Spinal cord (tissue), 10 donors: ENCODE measurements around the gene SYMPK. TPM values are rescaled to one million over a fixed set of nuclear protein-coding genes. Genes with fewer than 3 reads are reported as not detected.

Experiments
- DNase-seq, 6 donors: peaks; one replicate each; pipeline versions ENCODE4 v3.0.0 to v3.0.0-alpha.2; 2013 to 2015; ENCODE audit warnings: low spot score in 6 of 6, low read depth in 4 of 6
- H3K27ac ChIP-seq: one replicate; pipeline ENCODE4 v1.5.1; 2013; ENCODE audit warnings: low read depth, low read length, control low read depth
- H3K27me3 ChIP-seq: one replicate; pipeline ENCODE4 v1.6.1; 2013; ENCODE audit warnings: low read length; ENCODE audit not compliant: control insufficient read depth, insufficient read depth
- H3K36me3 ChIP-seq: one replicate; pipeline ENCODE4 v1.6.1; 2013; ENCODE audit warnings: low read length; ENCODE audit not compliant: control insufficient read depth, insufficient read depth
- H3K4me1 ChIP-seq: one replicate; pipeline ENCODE4 v1.6.1; 2013; ENCODE audit warnings: low read length; ENCODE audit not compliant: control insufficient read depth, insufficient read depth
- H3K4me3 ChIP-seq: one replicate; pipeline ENCODE4 v1.5.1; 2013; ENCODE audit warnings: low read depth, low read length, control low read depth
- H3K9me3 ChIP-seq: one replicate; pipeline ENCODE4 v1.6.1; 2013; ENCODE audit warnings: low read length; ENCODE audit not compliant: control insufficient read depth, insufficient read depth
- WGBS: methylation state at CpG from one replicate; pipeline ENCODE4 v1.1.5; 2013; ENCODE audit warnings: missing lambda C conversion rate; ENCODE audit not compliant: insufficient coverage; 5-methylcytosine and 5-hydroxymethylcytosine counted together
- polyA plus RNA-seq, 2 donors: library from polyadenylated mRNA; unstranded; fragments of 120-200 nt; gene quantifications; one replicate each; pipeline ENCODE4 v1.2.1, GENCODE V29; 2013; ENCODE audit not compliant: insufficient read length in 2 of 2
- total RNA-seq, 2 donors: library from RNA; depleted of rRNA in 1 of 2; stranded (reverse); fragments of 120-200 nt in 1 of 2; fragments of >200 nt in 1 of 2; gene quantifications; one replicate each; pipeline versions ENCODE4 v1.2.3 to v1.2.4, GENCODE V29; 2013 to 2014
- donor health status: healthy.

The SYMPK gene
- total and polyA plus RNA-seq, 4 donors = 23.2 to 63.9 (median 45.5) TPM

DNA sequence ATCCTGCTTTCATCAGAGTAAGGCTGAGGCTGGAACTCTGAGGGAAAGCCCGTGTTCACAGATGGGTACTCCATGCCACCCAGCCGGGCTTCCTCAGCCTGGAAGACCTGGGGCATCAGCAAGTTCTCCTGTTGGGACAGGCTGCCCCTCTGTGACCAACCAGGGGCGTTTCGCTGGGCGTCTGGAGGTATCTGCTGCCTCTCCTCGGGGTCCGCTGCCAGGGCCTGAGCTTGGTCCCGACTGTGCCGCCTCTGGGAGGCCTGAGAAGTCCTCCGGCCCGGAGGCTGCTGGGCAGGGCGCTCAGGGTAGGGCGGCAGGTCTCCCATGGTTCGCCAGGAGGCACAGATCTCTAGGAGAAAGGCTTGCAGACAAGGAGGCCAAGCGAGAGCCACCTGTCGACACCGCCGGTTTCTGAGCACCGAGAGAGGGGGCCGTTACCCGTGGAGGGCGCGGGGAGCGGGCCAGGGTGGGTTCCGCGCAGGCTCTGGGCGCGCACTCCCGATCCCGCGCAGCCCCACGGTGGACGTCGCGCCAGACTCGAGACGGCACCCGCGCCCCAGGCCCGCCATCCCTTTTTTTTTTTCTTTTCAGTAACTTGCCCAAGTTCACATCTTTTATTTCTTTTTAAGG is 48.0 kb downstream of the SYMPK start, which contains the start of gene RSPH6A:
RSPH6A (minus strand) TSS at position 458 of the 630 bp plus-strand sequence; CDS start at position 326, 132 bp downstream.
- WGBS = 18% methylated on average over 40 of the region's 40 CpGs
- Histone ChIP-seq H3K36me3 (peaks cover 41% of the 10 kb centered on the region), H3K4me3 (peak within 1 kb of the TSS; percentile 62), H3K9me3 (no peaks in the 10 kb centered on the region), H3K27ac (peak within 1 kb of the TSS; percentile 52), H3K4me1 (peaks cover 33% of the 10 kb centered on the region), H3K27me3 (no peaks in the 10 kb centered on the region)
- no peak for DNase-seq

DNA sequence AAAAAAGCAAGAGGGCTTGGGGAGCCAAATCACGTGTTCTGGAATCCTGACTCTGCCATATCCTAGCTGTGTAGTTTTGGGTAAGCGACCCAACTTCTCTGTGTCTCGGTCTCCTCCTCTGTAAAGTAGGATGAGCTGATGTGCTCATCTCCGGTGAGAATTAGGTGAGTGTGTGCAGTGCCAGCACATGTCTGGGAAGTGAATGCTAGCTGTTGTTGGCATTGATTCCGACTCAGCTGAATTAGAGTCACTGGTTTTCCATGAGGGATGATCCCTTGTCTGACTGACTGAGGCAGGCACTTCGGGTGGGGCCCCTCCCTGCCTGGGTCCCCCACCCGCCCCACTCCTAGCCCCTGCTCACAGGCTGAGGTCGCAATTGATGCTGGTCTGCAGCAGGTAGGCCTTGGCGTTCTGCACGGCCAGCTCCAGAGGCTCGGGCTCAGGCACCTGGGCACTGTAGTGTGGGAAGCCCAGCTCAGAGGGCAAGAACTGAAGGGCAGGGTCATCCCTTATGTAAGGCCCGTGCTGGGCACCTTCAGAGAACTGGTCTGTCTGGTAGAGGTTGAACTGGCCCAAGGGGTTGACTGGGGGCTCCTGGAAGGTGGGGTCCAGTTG is 48.7 kb downstream of the SYMPK start:
- no peak for DNase-seq
- Histone ChIP-seq H3K9me3 (no peaks in the 10 kb centered on the region), H3K36me3 (peaks cover 34% of the 10 kb centered on the region), H3K4me1 (peaks cover 33% of the 10 kb centered on the region), H3K4me3 (no peak overlapping the region), H3K27me3 (no peaks in the 10 kb centered on the region), H3K27ac (no peak overlapping the region)
- WGBS = 92% methylated on average over 11 of the region's 12 CpGs

DNA sequence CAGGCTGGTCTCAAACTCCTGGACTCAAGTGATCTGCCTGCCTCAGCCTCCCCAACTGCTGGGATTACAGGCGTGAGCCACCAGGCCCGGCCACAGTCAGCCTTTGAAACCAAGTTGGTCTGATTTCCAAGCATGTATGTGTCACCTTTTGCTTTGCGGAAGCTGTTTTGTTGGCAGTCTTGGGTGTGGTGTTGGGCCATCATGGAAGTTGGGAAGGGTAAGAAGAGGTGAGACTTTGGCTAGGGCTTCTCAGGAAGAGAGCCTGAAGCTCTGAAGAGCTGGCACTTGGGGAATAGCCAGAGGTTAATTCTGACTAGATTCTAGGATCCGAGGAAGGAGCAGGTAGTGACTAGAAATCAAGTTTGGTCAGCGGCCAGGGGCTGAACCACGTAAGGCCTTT is 50.6 kb downstream of the SYMPK start:
- no peak overlapping the region for H3K27ac ChIP-seq
- no peaks in the 10 kb centered on the region for H3K27me3 ChIP-seq
- H3K4me1 ChIP-seq = peaks cover 28% of the 10 kb centered on the region
- WGBS = 88% methylated on average over 6 of the region's 6 CpGs
- no peaks in the 10 kb centered on the region for H3K9me3 ChIP-seq
- peaks cover 16% of the 10 kb centered on the region for H3K36me3 ChIP-seq
- DNase-seq = no peak
- H3K4me3 ChIP-seq = no peak overlapping the region

DNA sequence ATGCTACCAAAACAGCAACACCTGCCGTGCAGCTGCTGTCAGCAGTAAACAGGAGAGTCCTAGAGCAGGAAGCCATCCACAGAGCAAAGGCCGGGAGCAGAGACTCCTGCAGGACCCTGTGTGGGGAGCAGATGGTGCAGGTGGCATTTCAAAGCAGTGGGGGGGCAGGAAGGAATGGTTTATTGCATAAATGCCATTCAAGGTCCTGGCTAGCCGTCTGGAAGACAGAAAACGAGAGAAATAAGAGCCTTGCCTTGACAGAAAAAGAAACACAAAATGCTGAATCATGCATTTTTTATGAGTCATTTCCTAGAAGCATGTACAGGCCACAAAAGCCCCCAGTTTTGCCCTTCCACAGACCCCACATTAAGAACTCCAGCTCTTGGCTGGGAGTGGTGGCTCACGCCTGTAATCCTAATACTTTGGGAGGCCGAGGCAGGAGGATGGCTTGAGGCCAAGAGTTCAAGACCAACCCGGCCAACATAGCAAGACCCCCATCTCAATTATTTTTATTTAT is 53.2 kb downstream of the SYMPK start:
- Histone ChIP-seq H3K27ac (no peak overlapping the region), H3K9me3 (no peaks in the 10 kb centered on the region), H3K4me3 (no peak overlapping the region), H3K27me3 (no peaks in the 10 kb centered on the region), H3K36me3 (peaks cover 6% of the 10 kb centered on the region), H3K4me1 (peaks cover 4% of the 10 kb centered on the region)
- WGBS = 25% methylated on average over 3 of the region's 7 CpGs
- no peak for DNase-seq

DNA sequence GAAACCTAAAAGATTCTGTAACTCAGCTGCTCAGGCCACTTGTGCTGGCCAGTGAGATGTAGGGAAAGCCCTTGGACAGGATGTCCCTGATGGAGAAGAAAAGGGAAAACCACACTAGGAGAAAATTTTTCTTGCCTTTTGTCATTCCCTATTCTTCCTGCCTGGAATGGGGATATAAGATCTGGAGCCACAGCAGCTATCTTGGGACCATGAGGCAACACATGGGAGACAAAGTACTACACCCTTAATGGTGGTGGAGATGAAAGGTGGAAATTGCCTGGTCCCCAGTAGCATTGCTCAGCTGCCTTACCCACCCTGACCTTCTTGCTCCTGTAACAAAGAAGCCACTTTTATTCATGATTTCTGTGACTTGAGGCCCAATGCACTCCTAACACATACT is 57.2 kb downstream of the SYMPK start:
- no peaks in the 10 kb centered on the region for H3K36me3 ChIP-seq
- H3K4me1 ChIP-seq = no peaks in the 10 kb centered on the region
- no peak for DNase-seq
- no peaks in the 10 kb centered on the region for H3K9me3 ChIP-seq
- H3K27ac ChIP-seq = no peak overlapping the region
- no peak overlapping the region for H3K4me3 ChIP-seq
- H3K27me3 ChIP-seq = no peaks in the 10 kb centered on the region

DNA sequence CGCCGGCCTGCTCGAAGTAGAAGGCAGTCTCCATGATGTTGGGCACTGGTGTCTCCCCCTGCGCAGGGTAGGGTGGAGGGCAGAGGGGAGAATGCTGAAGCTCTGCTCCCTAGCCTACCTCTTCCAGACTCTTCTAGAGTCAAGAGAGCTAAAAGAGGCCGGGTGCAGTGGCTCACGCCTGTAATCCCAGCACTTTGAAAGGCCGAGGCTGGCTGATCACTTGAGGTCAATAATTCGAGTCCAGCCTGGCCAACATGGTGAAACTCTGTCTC is 58.1 kb downstream of the SYMPK start:
- H3K36me3 ChIP-seq = no peaks in the 10 kb centered on the region
- no peaks in the 10 kb centered on the region for H3K27me3 ChIP-seq
- 90% methylated on average over 8 of the region's 8 CpGs for WGBS
- no peaks in the 10 kb centered on the region for H3K9me3 ChIP-seq
- DNase-seq = no peak
- H3K27ac ChIP-seq = no peak overlapping the region
- no peaks in the 10 kb centered on the region for H3K4me1 ChIP-seq
- no peak overlapping the region for H3K4me3 ChIP-seq

DNA sequence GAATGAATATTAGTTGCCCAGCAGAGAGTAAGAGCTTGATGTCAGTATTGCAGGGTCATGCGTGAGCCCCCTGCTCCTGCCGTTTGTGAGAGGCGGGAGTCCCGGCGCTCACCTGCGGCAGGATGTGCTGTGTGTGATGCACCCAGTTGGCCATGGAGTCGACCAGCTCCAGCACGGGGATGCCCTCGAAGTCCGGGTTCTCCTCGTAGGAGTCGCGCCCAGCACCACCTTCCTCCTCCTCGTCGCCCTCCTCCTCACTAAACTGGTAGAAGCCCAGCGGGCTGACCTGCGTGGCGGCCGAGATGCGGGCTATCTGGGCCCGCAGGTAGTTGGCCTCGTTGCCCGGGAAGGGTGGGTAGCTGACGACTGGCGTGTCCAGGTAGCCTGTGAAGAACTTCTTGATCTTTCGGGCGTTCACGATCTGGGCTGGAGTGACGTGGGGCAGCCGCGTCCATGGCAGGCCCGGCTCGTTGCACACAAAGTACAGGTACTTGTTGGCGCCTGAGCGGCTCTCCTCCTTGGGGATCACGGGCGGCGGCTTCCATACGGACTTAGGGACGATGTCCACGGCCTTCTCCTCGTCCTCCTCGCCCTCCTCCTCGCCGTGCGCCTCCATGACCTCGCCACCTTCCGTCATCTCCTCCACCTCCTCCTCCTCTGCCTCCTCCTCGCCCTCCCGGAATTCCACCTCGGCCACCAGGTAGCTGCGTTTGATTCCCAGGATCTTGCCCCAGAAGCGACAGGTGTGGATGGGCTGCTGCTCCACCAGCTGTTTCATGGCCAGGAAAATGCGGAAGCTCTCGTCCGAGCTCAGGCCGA is 58.6 kb downstream of the SYMPK start:
- H3K36me3 ChIP-seq = no peaks in the 10 kb centered on the region
- no peak overlapping the region for H3K4me3 ChIP-seq
- WGBS = 90% methylated on average over 57 of the region's 57 CpGs

DNA sequence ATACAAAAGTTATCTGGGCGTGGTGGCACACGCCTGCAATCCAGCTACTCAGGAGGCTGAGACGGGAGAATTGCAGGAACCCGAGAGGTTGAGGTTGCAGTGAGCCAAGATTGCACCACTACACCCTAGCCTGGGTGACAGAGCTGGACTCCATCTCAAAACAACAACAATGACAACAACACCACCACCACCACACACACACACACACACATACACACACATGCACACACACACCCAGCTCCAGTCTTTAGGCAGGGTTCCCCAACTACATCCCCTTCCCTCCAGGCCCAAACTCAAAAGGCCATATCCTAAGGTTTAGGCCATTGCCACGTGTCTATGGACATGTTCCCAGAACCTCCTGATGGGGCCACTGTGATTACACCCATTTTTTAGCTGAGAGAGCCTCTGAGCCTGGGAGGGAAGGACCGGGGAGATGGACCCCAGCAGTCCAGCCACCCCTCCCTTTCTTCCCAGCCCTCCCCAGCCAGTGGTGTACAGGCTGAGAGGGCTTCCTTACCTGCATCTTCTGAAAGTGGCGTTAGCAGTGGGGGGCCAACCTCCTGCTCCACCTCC is 61.3 kb downstream of the SYMPK start:
- Histone ChIP-seq H3K4me1 (peaks cover 7% of the 10 kb centered on the region), H3K4me3 (no peak overlapping the region), H3K27me3 (no peaks in the 10 kb centered on the region), H3K9me3 (no peaks in the 10 kb centered on the region), H3K27ac (no peak overlapping the region), H3K36me3 (no peaks in the 10 kb centered on the region)
- WGBS = 89% methylated on average over 3 of the region's 7 CpGs
- DNase-seq = no peak

More for the DNA sequence above, 58.6 kb downstream of the SYMPK start:
- H3K27me3 ChIP-seq = no peaks in the 10 kb centered on the region
- H3K4me1 ChIP-seq = peaks cover 2% of the 10 kb centered on the region
- no peak for DNase-seq
- H3K27ac ChIP-seq = no peak overlapping the region
- no peaks in the 10 kb centered on the region for H3K9me3 ChIP-seq

DNA sequence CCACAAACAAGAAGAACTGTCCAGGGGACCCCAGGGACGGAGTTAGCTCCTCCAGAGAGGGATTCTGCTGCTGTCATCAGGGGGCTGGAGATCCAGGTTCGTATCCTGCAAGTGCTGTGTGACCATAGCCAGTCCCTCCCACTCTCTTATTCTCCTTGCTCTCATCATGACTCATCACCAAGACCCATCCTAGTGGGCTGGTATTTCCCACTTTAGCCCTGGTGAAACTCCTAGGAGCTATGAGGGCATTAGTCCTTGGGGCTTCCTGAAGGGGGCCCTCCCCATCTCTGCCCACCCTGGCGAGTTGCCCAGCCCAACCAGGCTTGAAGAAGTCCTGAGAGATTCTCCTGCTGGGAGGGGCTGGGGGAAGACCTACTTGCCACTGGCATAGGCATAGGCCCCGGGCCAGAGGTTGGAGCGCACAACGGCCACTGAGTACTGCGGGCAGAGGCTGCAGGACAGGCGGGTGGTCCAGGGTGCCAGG is 62.8 kb downstream of the SYMPK start:
- no peak overlapping the region for H3K4me3 ChIP-seq
- H3K27ac ChIP-seq = no peak overlapping the region
- no peaks in the 10 kb centered on the region for H3K27me3 ChIP-seq
- peaks cover 2% of the 10 kb centered on the region for H3K36me3 ChIP-seq
- H3K9me3 ChIP-seq = no peaks in the 10 kb centered on the region
- DNase-seq = no peak
- 80% methylated on average over 8 of the region's 8 CpGs for WGBS
- peaks cover 7% of the 10 kb centered on the region for H3K4me1 ChIP-seq
